Subcutaneous preadipocyte (primary cell): ENCODE measurements around the gene MALSU1. TPM values are rescaled to one million over a fixed set of nuclear protein-coding genes. Genes with fewer than 3 reads are reported as not detected.

Experiments
- total RNA-seq: library from RNA; depleted of rRNA; stranded (reverse); fragments of >200 nt; gene quantifications from 2 replicates; pipeline ENCODE4 v1.2.3, GENCODE V29; 2012

Gene MALSU1
- 60.3 and 71.2 TPM in 2 replicates for total RNA-seq

DNA sequence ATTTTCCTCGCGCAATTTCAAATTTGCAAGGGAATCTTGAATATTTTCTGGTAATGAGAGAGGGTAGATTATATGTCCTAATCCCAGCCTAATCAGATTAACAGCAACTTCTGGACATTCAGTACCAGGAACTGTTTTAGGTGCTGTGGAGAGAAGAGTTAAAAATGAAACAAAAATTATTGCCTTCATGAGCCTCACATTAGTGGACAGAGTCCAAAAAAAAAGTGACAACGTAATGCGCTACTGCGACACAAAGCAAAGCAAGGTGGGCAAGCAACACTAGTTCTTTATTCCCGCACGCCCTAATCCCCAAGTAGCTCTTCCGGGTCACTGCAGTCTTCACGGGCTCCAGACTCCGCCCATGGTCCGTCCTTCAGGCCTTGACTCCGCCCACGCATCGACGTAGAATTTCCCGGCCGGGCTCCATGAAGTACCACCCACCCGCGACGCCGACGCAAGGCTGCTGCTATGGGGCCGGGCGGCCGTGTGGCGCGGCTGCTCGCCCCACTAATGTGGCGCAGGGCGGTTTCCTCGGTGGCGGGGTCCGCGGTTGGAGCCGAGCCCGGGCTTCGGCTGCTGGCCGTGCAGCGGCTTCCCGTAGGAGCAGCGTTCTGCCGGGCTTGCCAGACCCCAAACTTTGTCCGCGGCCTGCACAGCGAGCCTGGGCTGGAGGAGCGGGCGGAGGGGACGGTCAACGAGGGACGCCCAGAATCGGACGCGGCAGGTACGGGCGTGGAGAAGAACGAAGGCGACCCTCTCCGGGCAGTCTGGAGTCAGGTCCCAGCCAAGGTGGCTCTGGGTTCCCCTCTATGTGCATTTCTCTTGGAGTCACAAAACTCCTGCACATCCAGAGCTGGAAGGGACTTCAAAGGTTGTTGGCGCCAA lies at the start of gene MALSU1:
Gene MALSU1 (plus strand): TSS at position 455 of the 885 bp plus-strand sequence. CDS start 14 bp downstream, at position 469.

Other genes starting within 250 kb of the MALSU1 start
- 23.1 and 29.9 TPM in 2 replicates for gene KLHL7, start 193.6 kb upstream of the MALSU1 start, total RNA-seq
- 20.6 and 30.3 TPM in 2 replicates for gene NUP42, start 117.3 kb upstream of the MALSU1 start, total RNA-seq
- gene GPNMB, start 52.6 kb upstream of the MALSU1 start, total RNA-seq, result 102 and 202 TPM in 2 replicates
- gene IGF2BP3, start 171.2 kb downstream of the MALSU1 start, total RNA-seq, result 16.5 and 76.8 TPM in 2 replicates
- gene TRA2A, start 232.6 kb downstream of the MALSU1 start, total RNA-seq, result 27.2 and 34.6 TPM in 2 replicates